GM18909 (cell line): ENCODE results near the gene ATG5.
A peak's percentile ranks its signal among the peaks of the same experiment; 100 is the strongest.

Source experiments
- ATAC-seq: cut with Tn5 transposase; IDR thresholded peaks from one replicate; pipeline ENCODE4 v1.9.1; 2021; ENCODE audit warnings: mild to moderate bottlenecking; ENCODE audit not compliant: unreplicated experiment, poor library complexity

The ATG5 gene

GRCh38 chr6:106325336-106326178 is at the start of gene ATG5:
Gene ATG5, minus strand, starts transcription at chr6:106325760. Its CDS starts 9,552 bp downstream, at chr6:106316208.
- peak; percentile 94 for ATAC-seq

GRCh38 chr6:106373502-106374239 is 48.1 kb upstream of the ATG5 start:
- no peak for ATAC-seq

GRCh38 chr6:106372838-106373501 is 47.4 kb upstream of the ATG5 start:
- no peak for ATAC-seq

- no peak for ATAC-seq
These were observed 45.1 kb upstream of the ATG5 start for GRCh38 chr6:106370639-106371038.

- ATAC-seq: no peak
These were observed 44.2 kb upstream of the ATG5 start for GRCh38 chr6:106369739-106370138.

- ATAC-seq: no peak
These were observed 38.0 kb upstream of the ATG5 start for GRCh38 chr6:106363401-106364138.

GRCh38 chr6:106360989-106361430 is 35.5 kb upstream of the ATG5 start:
- ATAC-seq: peak; percentile 31

- ATAC-seq: peak; percentile 74
These were observed 34.9 kb upstream of the ATG5 start, which contains the start of gene CRYBG1 for GRCh38 chr6:106360410-106360988. Gene CRYBG1, plus strand, starts transcription at chr6:106360717. Its CDS starts 192 bp downstream, at chr6:106360909.

- ATAC-seq: peak; percentile 23
These were observed 34.4 kb upstream of the ATG5 start for GRCh38 chr6:106359959-106360409.

- no peak for ATAC-seq
These were observed 30.8 kb upstream of the ATG5 start for GRCh38 chr6:106356378-106356777.

- ATAC-seq: no peak
These were observed 21.7 kb upstream of the ATG5 start for GRCh38 chr6:106347219-106347618.

GRCh38 chr6:106339334-106340029 is 13.9 kb upstream of the ATG5 start:
- peak; percentile 59 for ATAC-seq

- no peak for ATAC-seq
These were observed 9.3 kb upstream of the ATG5 start for GRCh38 chr6:106334646-106335448.

- no peak for ATAC-seq
These were observed 729 bp downstream of the ATG5 start for GRCh38 chr6:106324726-106325335.

- ATAC-seq: no peak
These were observed 3.6 kb downstream of the ATG5 start for GRCh38 chr6:106321940-106322339.

GRCh38 chr6:106318851-106319250 is 6.7 kb downstream of the ATG5 start:
- ATAC-seq: no peak

GRCh38 chr6:106318061-106318460 is 7.5 kb downstream of the ATG5 start:
- ATAC-seq: no peak

GRCh38 chr6:106316375-106316766 is 9.2 kb downstream of the ATG5 start:
- ATAC-seq: no peak
